Lower leg skin (tissue), 3 donors: ENCODE measurements around the gene SORCS1.

Experiments
- POLR2A ChIP-seq, 2 donors: fragments of 450-650 bp; IDR thresholded peaks; one replicate each; pipeline ENCODE4 v1.6.1; 2016 to 2017; ENCODE audit warnings: antibody characterized with exemption in 2 of 2, mild to moderate bottlenecking in 1 of 2, moderate library complexity in 1 of 2
- TF ChIP-seq, protein P1 (sequence below), 3 donors: fragments of 450-650 bp; IDR thresholded peaks; one replicate each; pipeline ENCODE4 v1.5.1; 2016; ENCODE audit warnings: antibody characterized with exemption in 3 of 3, mild to moderate bottlenecking in 3 of 3, moderate library complexity in 2 of 3

DNA sequence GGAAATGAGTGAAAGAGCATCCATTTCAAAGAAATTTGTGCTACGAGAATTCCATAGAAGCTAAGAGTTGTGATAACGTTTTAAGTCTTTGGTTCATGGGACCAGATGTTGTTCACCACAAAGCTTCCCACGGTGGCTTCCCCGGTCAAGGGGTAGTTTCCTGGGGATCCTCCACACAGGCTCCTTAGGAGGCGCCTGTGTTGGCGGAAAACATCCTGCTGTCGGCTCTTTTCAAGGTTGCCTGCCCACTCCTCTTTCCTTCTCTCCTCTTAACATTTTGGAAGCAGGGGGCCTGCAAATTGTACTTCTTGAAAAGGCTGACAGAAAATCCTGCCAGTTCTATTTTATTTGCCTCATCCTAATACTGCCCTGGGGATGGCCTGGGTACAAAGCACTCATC, 398.6 kb downstream of the SORCS1 start:
- TF ChIP-seq, protein P1, sequence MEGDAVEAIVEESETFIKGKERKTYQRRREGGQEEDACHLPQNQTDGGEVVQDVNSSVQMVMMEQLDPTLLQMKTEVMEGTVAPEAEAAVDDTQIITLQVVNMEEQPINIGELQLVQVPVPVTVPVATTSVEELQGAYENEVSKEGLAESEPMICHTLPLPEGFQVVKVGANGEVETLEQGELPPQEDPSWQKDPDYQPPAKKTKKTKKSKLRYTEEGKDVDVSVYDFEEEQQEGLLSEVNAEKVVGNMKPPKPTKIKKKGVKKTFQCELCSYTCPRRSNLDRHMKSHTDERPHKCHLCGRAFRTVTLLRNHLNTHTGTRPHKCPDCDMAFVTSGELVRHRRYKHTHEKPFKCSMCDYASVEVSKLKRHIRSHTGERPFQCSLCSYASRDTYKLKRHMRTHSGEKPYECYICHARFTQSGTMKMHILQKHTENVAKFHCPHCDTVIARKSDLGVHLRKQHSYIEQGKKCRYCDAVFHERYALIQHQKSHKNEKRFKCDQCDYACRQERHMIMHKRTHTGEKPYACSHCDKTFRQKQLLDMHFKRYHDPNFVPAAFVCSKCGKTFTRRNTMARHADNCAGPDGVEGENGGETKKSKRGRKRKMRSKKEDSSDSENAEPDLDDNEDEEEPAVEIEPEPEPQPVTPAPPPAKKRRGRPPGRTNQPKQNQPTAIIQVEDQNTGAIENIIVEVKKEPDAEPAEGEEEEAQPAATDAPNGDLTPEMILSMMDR (IDR thresholded peaks at IDR 0.05), result no peak
- no peak for TF ChIP-seq POLR2A (IDR thresholded peaks at IDR 0.05)
